Activated CD8-positive, alpha-beta memory T cell treated with anti-CD3 and anti-CD28 coated beads for 48 hours (primary cell): Measurements from ENCODE around the gene GDF10.

Experiments used
- DNase-seq, 3 experiments: peaks; one replicate each; pipeline ENCODE4 v3.0.0-alpha.2; 2020; ENCODE audit warnings: low read depth in 2 of 3, low spot score in 2 of 3

GDF10 gene

GRCh38 chr10:47268696-47269095 lies 31.3 kb upstream of the GDF10 start:
- no peak for DNase-seq

GRCh38 chr10:47269294-47269693 lies 30.7 kb upstream of the GDF10 start:
- no peak for DNase-seq

GRCh38 chr10:47276071-47276470 lies 23.9 kb upstream of the GDF10 start:
- no peak for DNase-seq

GRCh38 chr10:47276576-47277351 lies 23.2 kb upstream of the GDF10 start:
- no peak for DNase-seq

GRCh38 chr10:47277352-47278151 lies 22.4 kb upstream of the GDF10 start:
- DNase-seq = peak in 1 of 3 experiments; percentile 23

GRCh38 chr10:47278152-47278473 lies 21.9 kb upstream of the GDF10 start:
- DNase-seq = no peak

- DNase-seq = no peak
Observed at GRCh38 chr10:47278720-47279119, 21.3 kb upstream of the GDF10 start.

GRCh38 chr10:47279276-47279675 lies 20.7 kb upstream of the GDF10 start:
- no peak for DNase-seq

- DNase-seq = no peak
Observed at GRCh38 chr10:47282005-47282656, 17.9 kb upstream of the GDF10 start.

GRCh38 chr10:47282657-47283018 lies 17.4 kb upstream of the GDF10 start:
- no peak for DNase-seq

- no peak for DNase-seq
Observed at GRCh38 chr10:47283101-47283630, 16.8 kb upstream of the GDF10 start.

GRCh38 chr10:47283848-47284247 lies 16.1 kb upstream of the GDF10 start:
- no peak for DNase-seq

GRCh38 chr10:47285381-47286115 lies 14.4 kb upstream of the GDF10 start:
- no peak for DNase-seq

GRCh38 chr10:47286116-47286505 lies 13.9 kb upstream of the GDF10 start:
- DNase-seq = no peak

- no peak for DNase-seq
Observed at GRCh38 chr10:47286591-47287315, 13.2 kb upstream of the GDF10 start.

GRCh38 chr10:47287365-47287802 lies 12.6 kb upstream of the GDF10 start:
- no peak for DNase-seq

- no peak for DNase-seq
Observed at GRCh38 chr10:47287805-47288204, 12.2 kb upstream of the GDF10 start.

- no peak for DNase-seq
Observed at GRCh38 chr10:47288236-47288635, 11.8 kb upstream of the GDF10 start.

GRCh38 chr10:47288916-47289495 lies 11.0 kb upstream of the GDF10 start:
- DNase-seq = no peak

GRCh38 chr10:47289921-47290320 lies 10.1 kb upstream of the GDF10 start:
- no peak for DNase-seq
